Adrenal gland (tissue), 12 donors: Measurements from ENCODE around the gene HRC. TPM values are rescaled to one million over a fixed set of nuclear protein-coding genes. Genes with fewer than 3 reads are reported as not detected.

Experiments
- DNase-seq, 7 donors: peaks; one replicate each; pipeline ENCODE4 v3.0.0-alpha.2; 2019 to 2020
- H3K27ac ChIP-seq, 5 donors: fragments of 200-600 bp; sonication (generic) in 4 of 5; 1 replicate in 3 of 5; 2 replicates in 2 of 5; pipeline versions ENCODE4 v1.5.1 to v1.8.0; 2016 to 2020; ENCODE audit warnings: mild to moderate bottlenecking in 1 of 5
- H3K27me3 ChIP-seq: fragments of 200-600 bp; 2 replicates; pipeline ENCODE4 v1.8.0; 2021
- H3K36me3 ChIP-seq, 2 donors: fragments of 200-600 bp; replicated peaks in 1 of 2; 1 replicate in 1 of 2; 2 replicates in 1 of 2; pipeline versions ENCODE4 v1.5.1 to v1.8.0; 2018 to 2022
- H3K4me1 ChIP-seq, 2 donors: fragments of 200-600 bp; replicated peaks in 1 of 2; 1 replicate in 1 of 2; 2 replicates in 1 of 2; pipeline versions ENCODE4 v1.5.1 to v1.8.0; 2018 to 2021
- H3K4me3 ChIP-seq, 4 donors: fragments of 200-600 bp; sonication (generic) in 3 of 4; one replicate each; pipeline ENCODE4 v1.5.1; 2016 to 2018
- H3K9me3 ChIP-seq, 3 donors: fragments of 200-600 bp; sonication (generic) in 1 of 3; replicated peaks in 1 of 3; 1 replicate in 2 of 3; 2 replicates in 1 of 3; pipeline versions ENCODE4 v1.5.1 to v1.8.0; 2016 to 2021
- CTCF ChIP-seq, 6 experiments: fragments of 450-650 bp in 4 of 6; fragments of 200-600 bp in 2 of 6; sonication (generic) in 1 of 6; IDR thresholded peaks; 1 replicate in 5 of 6; 2 replicates in 1 of 6; pipeline versions ENCODE4 v1.5.1 to v1.8.0; 2016 to 2021; ENCODE audit warnings: antibody characterized with exemption in 6 of 6, mild to moderate bottlenecking in 2 of 6, moderate library complexity in 1 of 6
- POLR2A ChIP-seq, 2 donors: fragments of 450-650 bp; IDR thresholded peaks; one replicate each; pipeline ENCODE4 v1.6.1; 2017; ENCODE audit warnings: antibody characterized with exemption in 2 of 2, mild to moderate bottlenecking in 2 of 2, moderate library complexity in 1 of 2
- WGBS, 4 donors: extraction: QIAGEN DNeasy Blood & Tissue Kit in 2 of 4; methylation state at CpG; one replicate each; pipeline versions ENCODE4 v1.1.5 to v1.1.7; 2013 to 2017; 5-methylcytosine and 5-hydroxymethylcytosine counted together
- intact Hi-C, 2 donors: fragments of 100-400 bp; cut with DNase I; formaldehyde crosslinking; loops; one replicate each; pipeline versions ENCODE4 v1.14.1 to v1.15.0; 2022 to 2023
- polyA plus RNA-seq, 3 donors: library from polyadenylated mRNA; stranded (reverse); fragments of 200-250 nt in 2 of 3; fragments of 350-450 nt in 1 of 3; fragmentation: Illumina TruSeq in 1 of 3; extraction: RNeasy Lipid Tissue Mini Kit (QIAGEN cat#74804) in 1 of 3; gene quantifications; one replicate each; pipeline ENCODE4 v1.2.3, GENCODE V29; 2013 to 2014
- total RNA-seq, 9 donors: library from RNA; depleted of rRNA in 4 of 9; stranded (reverse); fragments of >200 nt in 4 of 9; fragments of 120-200 nt in 1 of 9; fragmentation: NEBNext Ultra II Directional in 1 of 9; extraction: Animal tissue kit (Norgen Biotek cat#: 25700) in 1 of 9; gene quantifications; one replicate each; pipeline versions ENCODE4 v1.1.0 to v1.2.4, GENCODE V29; 2013 to 2023
- donor health status: healthy with polysubstance abuse.
- donor health status: Bipolar disorder and iron deficiency.
- donor health status: DM: yes; HTN: yes; CAD: no.
- donor health status: DM: no; HTN: no; CAD: no.
- donor health status: DM: no; HTN: no; CAD: no.
- donor health status: DM: yes; HTN: yes; CAD: no.

The HRC gene
- total and polyA plus RNA-seq, 12 donors: 0.77 to 28.4 (median 2.5) TPM

DNA sequence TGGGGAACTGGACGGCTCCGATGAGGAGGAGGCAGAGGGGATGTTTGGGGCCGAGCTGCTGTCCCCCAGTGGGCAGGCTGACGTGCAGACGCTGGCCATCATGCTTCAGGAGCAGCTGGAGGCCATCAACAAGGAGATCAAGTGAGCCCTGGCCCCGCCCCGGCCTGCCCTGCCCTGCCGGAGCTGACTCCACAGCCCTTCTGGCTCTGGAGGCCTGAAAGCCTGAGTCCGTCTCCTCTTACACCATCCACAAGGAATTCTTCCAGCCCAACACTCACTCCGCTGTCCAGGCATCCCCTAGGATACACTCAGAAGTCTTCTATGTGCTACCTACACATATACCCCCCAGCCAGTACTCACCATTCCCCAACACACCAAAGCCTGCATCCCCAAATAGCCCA lies 18.4 kb downstream of the HRC start:
- Histone ChIP-seq H3K4me3 (no peak overlapping the region), H3K4me1 (peaks cover 0 to 10% of the 10 kb centered on the region in 2 donors), H3K36me3 (no peaks in the 10 kb centered on the region), H3K27ac (no peak overlapping the region), H3K27me3 (no peaks in the 10 kb centered on the region), H3K9me3 (no peaks in the 10 kb centered on the region)
- no peak for DNase-seq
- no peak for TF ChIP-seq CTCF (IDR thresholded peaks at IDR 0.05)
- TF ChIP-seq POLR2A (IDR thresholded peaks at IDR 0.05): no peak
- 76 to 89% (median 82%) methylated on average over 7 to 10 of the region's 10 CpGs for WGBS, 4 donors
- intact Hi-C loops: no loop called here

DNA sequence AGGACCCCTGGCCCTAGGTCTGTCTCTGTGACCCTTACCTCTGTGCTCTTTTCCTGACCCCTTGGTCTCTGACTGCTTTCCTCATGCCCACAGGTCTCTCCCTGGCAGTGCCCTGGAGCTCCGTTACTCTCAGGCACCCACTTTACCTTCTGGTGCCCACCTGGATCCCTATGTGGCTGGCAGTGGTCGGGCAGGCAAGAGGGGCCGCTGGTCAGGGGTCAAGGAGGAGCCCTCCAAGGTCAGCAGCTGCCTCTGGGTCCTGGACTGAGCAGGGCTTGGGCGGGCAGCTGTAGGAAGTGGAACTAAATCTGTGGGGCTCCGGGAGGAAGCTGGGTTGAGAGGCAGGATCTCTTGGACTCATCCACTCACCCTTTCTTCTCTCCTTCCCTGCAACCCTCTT lies 19.5 kb downstream of the HRC start:
- Histone ChIP-seq H3K36me3 (no peaks in the 10 kb centered on the region), H3K9me3 (no peaks in the 10 kb centered on the region), H3K4me1 (peaks cover 0 to 10% of the 10 kb centered on the region in 2 donors), H3K27me3 (no peaks in the 10 kb centered on the region), H3K4me3 (no peak overlapping the region), H3K27ac (peak overlapping the region in 1 of 5 donors; percentile 40)
- no peak for DNase-seq
- TF ChIP-seq POLR2A (IDR thresholded peaks at IDR 0.05): no peak
- no peak for TF ChIP-seq CTCF (IDR thresholded peaks at IDR 0.05)
- WGBS, 4 donors: 71 to 85% (median 80%) methylated on average over 5 of the region's 5 CpGs
- intact Hi-C loops: no loop called here

DNA sequence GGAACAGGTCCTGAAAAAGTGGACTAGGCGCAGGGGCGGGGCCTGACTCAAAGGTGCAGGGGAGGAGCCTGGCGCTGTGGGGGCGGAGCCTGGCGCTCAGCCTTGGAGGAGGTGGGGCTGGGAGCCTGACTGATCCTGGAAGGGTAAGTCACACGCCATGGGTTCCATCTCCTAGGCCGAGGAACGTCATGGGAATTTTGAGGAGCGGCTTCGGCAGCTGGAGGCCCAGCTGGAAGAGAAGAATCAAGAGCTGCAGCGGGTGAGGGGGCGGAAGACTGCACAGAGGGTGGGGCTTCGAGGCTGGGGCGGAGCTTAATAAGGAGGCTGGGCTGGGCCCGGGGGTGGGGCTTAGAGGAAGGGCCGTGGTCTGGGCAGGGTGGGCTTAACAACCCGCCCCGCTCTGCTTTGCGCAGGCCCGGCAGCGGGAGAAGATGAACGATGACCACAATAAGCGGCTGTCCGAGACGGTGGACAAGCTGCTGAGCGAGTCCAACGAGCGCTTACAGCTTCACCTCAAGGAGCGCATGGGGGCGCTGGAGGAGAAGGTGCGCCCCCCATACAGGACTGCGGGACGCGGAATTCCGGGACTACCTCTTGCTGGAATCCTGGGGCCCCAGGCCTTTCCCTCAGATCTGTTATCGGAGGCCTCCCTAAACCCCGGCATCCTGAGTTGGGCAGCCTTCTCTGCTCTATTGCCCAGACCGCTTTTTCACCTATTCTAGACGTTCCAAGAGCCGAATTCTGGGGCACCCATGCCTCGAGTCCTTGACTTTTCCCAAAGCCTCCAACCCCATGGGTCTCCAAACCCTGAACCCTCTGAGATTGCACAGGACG lies 21.4 kb downstream of the HRC start:
- Histone ChIP-seq H3K4me1 (peaks cover 0 to 13% of the 10 kb centered on the region in 2 donors), H3K36me3 (no peaks in the 10 kb centered on the region), H3K27ac (peak overlapping the region in 2 of 5 donors; percentile 54 to 66), H3K4me3 (peak overlapping the region in 1 of 4 donors; percentile 46), H3K9me3 (no peaks in the 10 kb centered on the region), H3K27me3 (no peaks in the 10 kb centered on the region)
- 22 to 43% (median 31%) methylated on average over 29 to 42 of the region's 42 CpGs for WGBS, 4 donors
- intact Hi-C loops: no loop called here
- no peak for TF ChIP-seq POLR2A (IDR thresholded peaks at IDR 0.05)
- TF ChIP-seq CTCF (IDR thresholded peaks at IDR 0.05): no peak
- peak; percentile 78 to 89 (median 85) for DNase-seq

- intact Hi-C loops: no loop called here
- Histone ChIP-seq H3K4me1 (peaks cover 0 to 20% of the 10 kb centered on the region in 2 donors), H3K27ac (peak overlapping the region in 2 of 5 donors; percentile 54 to 66), H3K27me3 (no peaks in the 10 kb centered on the region), H3K4me3 (peak overlapping the region in 1 of 4 donors; percentile 46), H3K9me3 (no peaks in the 10 kb centered on the region), H3K36me3 (no peaks in the 10 kb centered on the region)
- peak in 4 of 7 donors; percentile 52 to 79 (median 63) for DNase-seq
- TF ChIP-seq CTCF (IDR thresholded peaks at IDR 0.05) (no peak), POLR2A (IDR thresholded peaks at IDR 0.05) (no peak)
- 26 to 39% (median 27%) methylated on average over 8 to 49 of the region's 49 CpGs for WGBS, 4 donors
These were observed 22.1 kb downstream of the HRC start for GRCh38 chr19:49132974-49133609.
